NCI-H510A treated with DMSO at 0.1 percent for 48 hours (cell line): ENCODE data around the gene SPP2.
A peak's percentile ranks its signal among the peaks of the same experiment; 100 is the strongest.

Experiments used
- DNase-seq: peaks from one replicate; lab custom pipeline; 2025; lab: John Stamatoyannopoulos, UW

The SPP2 gene

GRCh38 chr2:234038076-234038802 lies 12.3 kb upstream of the SPP2 start:
- no peak for DNase-seq

DNA sequence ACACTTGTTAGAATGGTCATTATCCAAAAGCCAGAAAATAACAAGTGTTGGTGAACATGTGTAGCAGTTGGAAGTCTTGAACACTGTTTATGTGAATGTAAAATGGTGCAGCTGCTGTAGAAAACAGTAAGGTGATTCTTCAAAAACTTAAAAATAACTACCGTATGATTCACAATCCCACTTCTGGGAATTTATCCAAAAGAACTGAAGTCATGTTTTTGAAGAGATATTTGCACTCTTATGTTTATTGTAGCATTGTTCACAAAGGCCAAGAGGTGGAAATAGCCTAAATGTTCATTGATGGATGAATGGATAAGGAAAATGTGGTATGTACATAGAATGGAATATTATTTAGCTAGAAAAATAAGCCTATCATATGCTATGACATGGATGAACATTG lies 6.3 kb upstream of the SPP2 start:
- DNase-seq, result no peak

DNA sequence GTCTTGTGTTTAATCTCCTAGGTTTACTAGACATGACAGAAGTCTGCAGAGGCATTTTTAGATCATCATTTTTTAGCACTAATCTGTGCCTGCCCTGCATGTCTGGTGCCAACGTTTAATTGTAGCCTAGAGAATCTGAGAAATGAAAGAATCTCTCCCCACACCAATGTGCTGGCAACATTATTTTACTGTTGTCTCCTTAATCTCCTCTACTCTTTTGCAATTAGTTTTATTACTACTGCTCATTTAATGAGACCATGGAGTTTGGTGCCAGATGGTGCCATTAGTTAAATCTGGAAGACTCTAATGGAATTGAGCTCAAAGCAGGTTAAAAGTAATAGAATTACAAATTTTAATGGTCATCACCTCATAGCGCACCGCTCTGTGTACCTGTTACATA lies 4.0 kb upstream of the SPP2 start:
- DNase-seq, result no peak

GRCh38 chr2:234047361-234047760 lies 3.1 kb upstream of the SPP2 start:
- no peak for DNase-seq

- DNase-seq, result no peak
These were observed 2.5 kb upstream of the SPP2 start for GRCh38 chr2:234048049-234048448.

GRCh38 chr2:234051374-234052070 lies 1.0 kb downstream of the SPP2 start:
- DNase-seq, result no peak

DNA sequence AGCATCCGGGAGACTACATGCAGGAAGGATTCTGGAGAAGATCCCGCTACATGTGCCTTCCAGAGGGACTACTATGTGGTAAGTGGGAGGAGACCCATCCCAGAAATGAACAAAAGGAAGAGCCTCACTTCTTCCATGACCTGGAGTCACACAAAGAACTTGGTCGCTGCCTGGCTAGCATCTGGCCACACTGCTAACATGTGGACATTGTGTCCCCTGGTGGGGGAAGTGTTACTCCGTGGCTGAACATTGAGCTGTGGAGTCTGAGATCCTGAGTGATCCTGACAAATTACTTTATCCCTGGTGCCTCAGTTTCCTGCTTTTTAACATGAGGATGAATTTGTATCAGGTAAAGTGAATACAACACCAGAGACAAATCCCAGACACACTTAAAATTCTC lies 8.4 kb downstream of the SPP2 start:
- no peak for DNase-seq

- DNase-seq, result peak; percentile 73
These were observed 9.7 kb downstream of the SPP2 start for GRCh38 chr2:234060236-234060635.

DNA sequence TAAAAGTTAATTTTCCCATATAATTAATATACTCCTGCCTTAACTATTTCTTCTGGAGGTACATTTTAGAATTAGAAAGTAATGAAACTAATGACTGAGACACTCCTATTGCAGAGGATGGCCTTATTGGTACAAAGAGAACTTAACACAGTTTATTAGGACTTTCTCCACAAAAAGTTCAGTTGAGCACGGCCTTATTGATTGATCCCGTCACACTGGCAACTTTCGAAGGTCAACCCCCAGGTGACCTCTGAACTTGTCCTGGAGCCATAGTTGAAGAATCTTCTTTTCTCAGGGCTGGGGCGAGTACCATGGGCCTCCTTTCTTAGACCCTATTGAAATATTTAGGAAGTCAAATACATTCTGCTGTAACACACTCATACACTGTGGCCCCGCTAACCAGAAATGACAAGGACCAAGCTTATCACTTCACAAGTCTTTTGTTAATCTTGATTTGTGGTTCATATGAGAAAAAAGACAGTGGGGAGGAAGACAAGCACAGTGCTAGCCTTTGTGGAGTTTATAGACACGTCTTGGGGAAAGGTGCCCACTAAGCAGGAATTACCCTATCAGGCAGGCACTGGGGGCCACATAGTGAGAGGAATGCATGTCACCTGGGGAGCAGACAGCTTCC lies 11.2 kb downstream of the SPP2 start:
- DNase-seq, result no peak

DNA sequence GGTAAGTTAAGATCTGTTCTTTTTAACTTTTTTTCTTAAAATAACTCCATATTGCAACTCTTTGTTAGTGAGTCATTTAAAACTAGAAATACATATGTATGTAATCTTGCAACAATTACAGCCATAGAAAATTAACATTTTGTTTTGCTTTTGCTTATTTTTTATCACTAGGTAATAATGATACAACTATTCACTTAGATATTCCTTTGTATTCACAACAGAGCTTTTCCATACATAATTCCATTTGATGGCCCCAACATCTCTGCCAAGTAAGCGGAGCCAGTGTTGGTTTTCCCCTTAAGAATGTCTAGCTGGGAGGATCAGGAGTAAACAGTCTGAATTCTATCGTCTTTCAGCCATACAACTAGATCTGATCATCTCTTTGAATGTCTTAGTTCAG lies 16.1 kb downstream of the SPP2 start:
- no peak for DNase-seq

GRCh38 chr2:234071664-234072063 lies 21.2 kb downstream of the SPP2 start:
- DNase-seq, result no peak

DNA sequence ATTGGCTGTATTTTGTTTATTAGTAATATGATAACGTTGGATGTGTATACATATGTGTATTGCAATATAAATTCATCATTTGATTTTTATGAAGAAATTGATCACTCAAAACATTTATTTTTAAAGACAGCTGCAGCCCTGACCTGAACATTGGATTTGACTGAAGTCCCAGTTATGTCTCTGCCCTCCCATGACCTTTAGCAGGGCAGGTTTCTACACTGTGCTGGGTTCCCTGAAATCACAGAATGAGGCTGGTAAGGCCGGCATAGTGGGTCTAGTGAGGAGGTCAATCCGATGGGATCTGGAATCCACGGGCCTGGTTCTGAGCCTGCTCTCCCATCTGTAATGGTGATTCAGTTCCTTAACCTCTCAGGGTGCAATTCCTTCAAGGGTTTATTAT lies 22.0 kb downstream of the SPP2 start:
- no peak for DNase-seq

DNA sequence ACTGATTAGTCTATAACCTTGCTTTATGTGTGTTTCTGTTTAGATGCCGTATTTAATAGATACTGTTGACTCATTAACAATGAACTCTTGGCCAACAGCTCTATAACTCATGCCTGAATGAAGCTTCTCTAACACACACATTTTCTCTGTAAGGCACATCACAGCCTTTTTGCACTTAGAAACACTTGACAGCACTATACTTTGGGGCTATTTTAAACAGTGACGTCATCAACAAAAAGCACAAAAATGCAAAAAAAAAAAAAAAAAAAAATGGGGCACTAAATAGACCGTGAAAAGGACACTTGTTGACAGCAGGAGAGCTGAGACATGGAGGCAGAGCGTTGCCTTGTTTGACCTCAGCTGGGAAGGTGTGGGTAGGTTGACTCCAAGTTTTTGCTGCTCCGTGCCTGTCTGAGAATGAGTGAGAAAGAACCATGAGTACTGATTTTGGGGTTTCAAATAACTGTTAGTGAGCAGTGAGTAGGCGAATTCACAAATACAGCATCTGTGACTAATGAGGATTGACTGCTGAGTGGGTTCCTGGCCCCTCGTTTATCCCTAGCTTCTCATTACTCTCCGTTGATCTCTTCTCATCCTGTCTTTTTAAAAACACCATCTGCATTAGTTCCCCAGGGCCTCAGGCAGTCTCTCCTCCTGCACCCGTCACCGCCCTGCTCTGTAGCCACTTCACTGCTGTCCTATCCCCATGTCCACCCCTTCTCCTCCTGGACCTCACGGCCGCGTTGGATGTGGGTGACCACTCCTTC lies 24.4 kb downstream of the SPP2 start:
- DNase-seq, result no peak

DNA sequence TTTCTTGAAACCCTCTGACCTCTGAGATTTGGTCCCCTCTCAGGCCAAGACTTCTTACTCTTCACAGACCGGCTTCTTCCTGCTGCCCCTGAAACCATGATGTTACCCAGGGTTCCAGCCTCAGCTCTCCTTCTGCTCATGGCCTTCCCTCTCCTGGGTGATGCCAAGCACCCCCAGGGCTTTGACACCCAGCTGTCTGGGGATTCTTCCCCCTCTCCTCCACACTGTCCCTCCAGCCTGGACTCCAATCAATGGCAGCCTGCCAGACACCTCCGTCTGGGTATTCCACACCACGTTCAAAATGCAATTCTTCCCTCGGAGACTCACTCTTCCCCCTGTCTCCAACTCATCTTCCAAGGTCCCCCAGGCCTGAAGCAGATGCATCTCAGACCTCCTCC lies 25.0 kb downstream of the SPP2 start:
- no peak for DNase-seq

DNA sequence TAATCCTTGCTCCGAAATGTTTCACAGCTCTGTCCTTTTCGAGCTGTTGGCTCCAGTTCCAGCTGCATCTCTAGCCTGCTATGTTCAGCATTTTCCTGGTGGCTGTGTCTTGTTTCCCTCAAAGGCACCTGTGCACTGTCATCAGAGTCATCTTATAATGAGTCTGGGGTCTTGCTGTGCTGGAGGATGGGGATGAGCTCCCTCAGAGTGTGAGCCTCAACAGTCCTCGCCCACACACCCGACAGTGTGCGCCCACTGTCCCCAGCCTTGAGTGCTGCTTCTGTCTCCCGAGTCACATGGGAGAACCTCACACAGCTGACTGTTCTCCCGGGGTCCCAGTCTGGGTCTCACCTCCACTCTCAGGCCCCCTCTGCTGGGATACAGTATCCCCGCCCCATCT lies 25.4 kb downstream of the SPP2 start:
- DNase-seq, result no peak

DNA sequence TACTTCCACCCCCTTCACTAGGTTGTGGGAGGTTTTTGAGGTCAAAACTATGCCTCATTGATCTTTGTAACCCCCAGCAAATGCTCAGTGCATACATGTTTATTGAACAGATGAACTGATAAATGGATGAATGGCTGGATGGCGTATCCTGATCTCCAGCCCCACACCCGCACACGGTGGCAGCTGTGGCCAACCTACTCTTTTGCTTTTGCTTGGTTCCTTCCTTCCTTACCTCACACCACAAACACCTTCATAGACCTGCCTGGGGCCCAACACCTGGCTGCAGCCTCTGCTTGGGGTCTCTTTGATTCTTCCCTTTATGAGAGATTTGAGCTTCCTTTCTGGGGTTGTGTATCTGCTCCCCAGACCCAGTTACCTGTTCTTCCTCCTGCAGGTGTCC lies 25.9 kb downstream of the SPP2 start:
- no peak for DNase-seq

- DNase-seq, result no peak
These were observed 27.6 kb downstream of the SPP2 start for GRCh38 chr2:234078129-234078528.

DNA sequence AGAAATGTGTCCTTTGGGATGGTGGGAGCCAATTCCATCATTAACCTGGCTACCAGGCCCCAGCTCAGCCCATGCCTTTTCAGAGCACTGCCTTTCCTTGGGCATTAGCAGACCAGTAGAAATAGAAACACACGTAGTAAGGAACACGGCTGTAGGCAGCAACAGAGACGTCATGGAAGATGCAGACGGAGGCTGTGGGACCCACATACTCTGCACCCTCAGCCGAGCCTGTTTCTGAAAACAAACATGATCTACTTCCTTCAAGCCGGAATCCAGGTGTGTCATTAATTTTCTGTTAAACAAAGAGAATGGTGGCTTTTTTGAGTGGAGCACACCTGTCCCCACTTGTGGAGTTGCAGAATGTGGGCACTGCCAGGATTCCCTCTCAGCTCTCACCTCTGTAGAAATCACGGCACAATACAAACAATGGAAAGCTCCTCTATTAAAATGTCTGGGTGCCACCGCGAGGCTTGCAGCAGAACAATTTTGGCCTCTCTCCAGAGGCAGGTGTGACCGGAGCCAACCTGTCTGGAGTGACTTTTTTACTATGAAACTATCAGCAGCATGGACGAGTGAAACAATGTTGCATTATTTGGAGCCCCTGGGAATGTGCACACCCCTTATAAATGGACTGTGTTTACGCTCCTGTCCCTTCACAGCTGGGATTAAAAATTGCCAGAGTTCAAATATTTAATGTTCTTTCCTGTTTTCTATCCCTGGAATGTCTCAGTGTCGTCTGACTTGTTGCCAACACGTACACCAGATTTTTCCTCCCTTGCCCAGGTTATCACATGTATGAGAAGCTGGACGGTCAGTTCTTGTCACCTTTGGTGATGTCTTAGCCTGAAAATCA lies 31.7 kb downstream of the SPP2 start:
- DNase-seq, result peak; percentile 12

DNA sequence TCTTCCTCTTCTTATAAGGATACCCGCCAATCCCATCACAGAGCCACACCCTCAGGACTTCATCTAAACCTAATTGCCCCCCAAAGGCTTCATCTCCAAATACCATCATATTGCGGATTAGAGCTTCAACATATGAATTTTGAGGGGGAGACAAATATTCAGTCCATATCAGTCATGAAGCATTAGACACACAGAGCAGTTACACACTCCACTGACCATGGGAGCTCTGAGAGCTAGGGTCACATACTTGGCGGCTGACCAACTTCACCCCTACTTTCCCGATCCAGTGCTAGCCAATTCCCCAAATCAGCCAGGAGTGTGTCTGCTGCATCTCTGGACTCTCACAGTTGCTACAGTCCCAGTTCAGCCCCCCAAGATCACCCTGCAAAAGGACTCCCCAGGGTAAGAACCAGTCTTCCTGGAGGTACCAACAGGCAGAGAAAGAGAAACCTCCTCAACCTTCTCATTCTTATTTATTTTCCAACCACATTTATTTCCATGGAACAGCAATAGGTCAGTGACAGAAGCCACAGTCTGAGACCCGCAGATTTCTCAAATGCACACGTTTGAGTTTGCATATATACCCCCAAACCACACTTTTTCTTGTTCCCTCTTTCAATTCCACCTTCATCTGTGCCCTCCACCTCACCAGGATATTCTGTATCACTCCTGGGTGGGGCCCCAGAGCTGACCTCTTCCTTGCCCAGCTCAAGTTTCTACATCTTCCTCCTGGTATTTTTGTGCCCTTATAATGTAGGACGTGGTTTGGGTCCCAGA lies 33.3 kb downstream of the SPP2 start:
- DNase-seq, result no peak

- DNase-seq, result no peak
These were observed 41.0 kb downstream of the SPP2 start for GRCh38 chr2:234091432-234091879.

DNA sequence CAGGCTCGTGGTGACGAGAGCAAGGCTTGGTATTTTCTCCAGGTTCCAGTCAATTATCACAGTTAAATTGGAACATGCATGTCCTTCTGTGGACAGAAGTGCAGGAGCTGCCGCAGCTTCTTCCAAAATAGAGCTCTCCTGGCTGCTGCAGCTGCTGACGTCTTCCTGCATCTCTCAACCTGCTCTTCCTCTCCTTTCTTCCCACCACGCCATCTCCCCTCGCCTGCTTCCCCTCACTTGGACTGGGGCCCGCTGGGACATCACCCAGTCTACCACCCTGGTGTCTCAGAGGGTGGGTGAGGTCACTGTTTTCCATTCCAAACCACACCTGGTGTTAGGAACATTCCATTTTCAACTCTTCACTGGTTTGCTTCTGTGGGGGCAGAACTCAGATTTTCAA lies 41.4 kb downstream of the SPP2 start:
- no peak for DNase-seq
